T-cell (primary cell): Measurements from ENCODE around the gene RSAD1. TPM values are rescaled to one million over a fixed set of nuclear protein-coding genes. Genes with fewer than 3 reads are reported as not detected.

ENCODE experiments used
- ATAC-seq, 4 experiments: fragments of 200-7000 bp in 3 of 4; fragments of 150-1000 bp in 1 of 4; cut with Tn5 transposase; replicated peaks in 1 of 4; 1 replicate in 3 of 4; 2 replicates in 1 of 4; pipeline ENCODE4 v1.10.0; 2021; ENCODE audit warnings: moderate library complexity in 3 of 4, mild to moderate bottlenecking in 2 of 4, moderate number of reproducible peaks in 1 of 4
- CTCF ChIA-PET, 2 donors: fragments of 300-600 bp; sonication (Branson Sonifier 250); formaldehyde crosslinking; loops; one replicate each; lab custom pipeline; 2022; ENCODE audit warnings: antibody characterized with exemption in 2 of 2; lab: Charles Lee
- POLR2A ChIA-PET, 2 donors: fragments of 300-600 bp; sonication (Branson Sonifier 250); formaldehyde crosslinking; loops; one replicate each; lab custom pipeline; 2022; ENCODE audit warnings: antibody characterized with exemption in 2 of 2; lab: Charles Lee
- DNase-seq, 35 experiments: peaks; one replicate each; pipeline versions ENCODE4 v3.0.0 to v3.0.0-alpha.2; 2013 to 2023
- H3K27ac ChIP-seq: one replicate; pipeline ENCODE4 v1.5.1; 2013; ENCODE audit warnings: low read length
- H3K27me3 ChIP-seq, 2 experiments: replicated peaks in 1 of 2; 1 replicate in 1 of 2; 2 replicates in 1 of 2; pipeline versions ENCODE4 v1.6.1 to v1.7.0; 2013; ENCODE audit warnings: low read length in 1 of 2, mixed read lengths in 1 of 2; ENCODE audit not compliant: control insufficient read depth in 2 of 2, insufficient read depth in 2 of 2; ENCODE audit errors: extremely low read depth in 1 of 2
- H3K36me3 ChIP-seq, 2 donors: 1 replicate in 1 of 2; 2 replicates in 1 of 2; pipeline versions ENCODE4 v1.6.1 to v1.7.0; 2013; ENCODE audit warnings: low read length in 1 of 2; ENCODE audit not compliant: control insufficient read depth in 2 of 2, insufficient read depth in 1 of 2; ENCODE audit errors: extremely low read depth in 1 of 2
- H3K4me1 ChIP-seq, 2 experiments: 1 replicate in 1 of 2; 2 replicates in 1 of 2; pipeline versions ENCODE4 v1.6.1 to v1.7.0; 2013; ENCODE audit warnings: low read length in 2 of 2, mixed read lengths in 1 of 2; ENCODE audit not compliant: insufficient read depth in 2 of 2, control insufficient read depth in 1 of 2; ENCODE audit errors: extremely low read depth in 1 of 2
- H3K4me3 ChIP-seq, 2 donors: 1 replicate in 1 of 2; 2 replicates in 1 of 2; pipeline versions ENCODE4 v1.5.1 to v1.7.0; 2013; ENCODE audit warnings: mild to moderate bottlenecking in 2 of 2, low read length in 1 of 2, moderate library complexity in 1 of 2; ENCODE audit not compliant: control insufficient read depth in 1 of 2; ENCODE audit errors: extremely low read depth in 1 of 2
- H3K9me3 ChIP-seq: 2 replicates; pipeline ENCODE4 v1.7.0; 2013
- H3K27ac Mint-ChIP-seq, 2 donors: one replicate each; pipeline ENCODE4 v1.8.0; 2020 to 2021; ENCODE audit warnings: mild to moderate bottlenecking in 2 of 2, mixed read lengths in 2 of 2
- H3K27me3 Mint-ChIP-seq, 2 donors: one replicate each; pipeline ENCODE4 v1.8.0; 2021 to 2022; ENCODE audit warnings: mixed read lengths in 2 of 2
- H3K36me3 Mint-ChIP-seq: one replicate; pipeline ENCODE4 v1.8.0; 2021; ENCODE audit warnings: mixed read lengths
- H3K4me1 Mint-ChIP-seq, 3 donors: one replicate each; pipeline ENCODE4 v1.8.0; 2020 to 2022; ENCODE audit warnings: mixed read lengths in 3 of 3, mild to moderate bottlenecking in 1 of 3
- H3K4me3 Mint-ChIP-seq, 3 donors: one replicate each; pipeline ENCODE4 v1.8.0; 2020 to 2022; ENCODE audit warnings: mild to moderate bottlenecking in 3 of 3, mixed read lengths in 3 of 3, moderate library complexity in 3 of 3
- H3K9me3 Mint-ChIP-seq, 3 donors: one replicate each; pipeline ENCODE4 v1.8.0; 2020 to 2022; ENCODE audit warnings: mixed read lengths in 3 of 3
- WGBS: methylation state at CpG from one replicate; pipeline ENCODE4 v1.1.5; 2013; ENCODE audit warnings: missing lambda C conversion rate; ENCODE audit not compliant: insufficient coverage; 5-methylcytosine and 5-hydroxymethylcytosine counted together
- total RNA-seq, 35 experiments: library from RNA in 6 of 35; stranded (reverse) in 6 of 35; fragments of 120-200 nt in 1 of 35; gene quantifications; one replicate each; pipeline versions ENCODE4 v1.2.1 to v1.2.4 and lab custom pipeline; 2013 to 2026

Gene RSAD1
- total RNA-seq, 5 donors from 2014 or later (not counting 1 experiment from before 2014, with no cell fraction given), result 61.2 to 80.9 (median 73.2) TPM

GRCh38 chr17:50495217-50495823, 16.7 kb downstream of the RSAD1 start:
- Histone ChIP-seq H3K9me3 (no peaks in the 10 kb centered on the region), H3K4me3 (no peak overlapping the region), H3K4me1 (no peaks in the 10 kb centered on the region), H3K36me3 (no peaks in the 10 kb centered on the region), H3K27ac (no peak overlapping the region), H3K27me3 (peaks cover 0 to 11% of the 10 kb centered on the region in 2 experiments)
- H3K27me3 Mint-ChIP-seq, result peaks cover 0 to 2% of the 10 kb centered on the region in 2 donors
- H3K4me1 Mint-ChIP-seq, result no peaks in the 10 kb centered on the region
- no peak overlapping the region for H3K4me3 Mint-ChIP-seq
- no peaks in the 10 kb centered on the region for H3K9me3 Mint-ChIP-seq
- H3K27ac Mint-ChIP-seq, result no peak overlapping the region
- no peaks in the 10 kb centered on the region for H3K36me3 Mint-ChIP-seq
- no CpG with 5 or more reads among the region's 8 CpGs for WGBS
- ChIA-PET CTCF (interaction anchor here in 1 of 2 donors (0.7 kb wide), 1 partner anchor 27 kb away, joined by 3 read pairs; no protein-coding TSS in a partner anchor), POLR2A (interaction anchor here (0.5 to 0.7 kb wide), 2 partner anchors 8 to 410 kb away, joined by 5 to 6 read pairs; no protein-coding TSS in a partner anchor)
- ATAC-seq (no peak), DNase-seq (no peak)

- CTCF ChIA-PET, result interaction anchor here in 1 of 2 donors (0.7 kb wide), 1 partner anchor 28 kb away, joined by 3 read pairs; no protein-coding TSS in a partner anchor
- POLR2A ChIA-PET, result no interaction called here
- no peak for DNase-seq
Measured at GRCh38 chr17:50495918-50496317, 17.3 kb downstream of the RSAD1 start.

GRCh38 chr17:50498021-50498874, 19.6 kb downstream of the RSAD1 start:
- H3K27me3 ChIP-seq, result peaks cover 0 to 15% of the 10 kb centered on the region in 2 experiments
- H3K27ac ChIP-seq, result no peak overlapping the region
- Mint-ChIP-seq H3K27me3 (peaks cover 0 to 2% of the 10 kb centered on the region in 2 donors), H3K36me3 (no peaks in the 10 kb centered on the region), H3K27ac (no peak overlapping the region), H3K9me3 (no peaks in the 10 kb centered on the region), H3K4me1 (no peaks in the 10 kb centered on the region), H3K4me3 (no peak overlapping the region)
- no peaks in the 10 kb centered on the region for H3K9me3 ChIP-seq
- no peaks in the 10 kb centered on the region for H3K36me3 ChIP-seq
- ChIA-PET POLR2A (no interaction called here), CTCF (no interaction called here)
- H3K4me3 ChIP-seq, result no peak overlapping the region
- WGBS, result 68% methylated on average over 5 of the region's 7 CpGs
- no peak for DNase-seq
- H3K4me1 ChIP-seq, result no peaks in the 10 kb centered on the region
- ATAC-seq, result no peak

More at GRCh38 chr17:50495918-50496317, 17.3 kb downstream of the RSAD1 start:
- no peaks in the 10 kb centered on the region for H3K4me1 Mint-ChIP-seq
- no peak overlapping the region for H3K27ac Mint-ChIP-seq
- no peak overlapping the region for H3K4me3 ChIP-seq
- peaks cover 0 to 11% of the 10 kb centered on the region in 2 experiments for H3K27me3 ChIP-seq
- H3K36me3 Mint-ChIP-seq, result no peaks in the 10 kb centered on the region
- H3K36me3 ChIP-seq, result no peaks in the 10 kb centered on the region
- no peaks in the 10 kb centered on the region for H3K9me3 ChIP-seq
- no peaks in the 10 kb centered on the region for H3K9me3 Mint-ChIP-seq
- H3K27me3 Mint-ChIP-seq, result peaks cover 0 to 2% of the 10 kb centered on the region in 2 donors
- no peak overlapping the region for H3K27ac ChIP-seq
- H3K4me1 ChIP-seq, result no peaks in the 10 kb centered on the region
- H3K4me3 Mint-ChIP-seq, result no peak overlapping the region
- no peak for ATAC-seq
- WGBS, result no CpG with 5 or more reads among the region's 8 CpGs

- DNase-seq, result no peak
- Mint-ChIP-seq H3K27me3 (peaks cover 0 to 2% of the 10 kb centered on the region in 2 donors), H3K36me3 (no peaks in the 10 kb centered on the region), H3K4me3 (no peak overlapping the region), H3K4me1 (peaks cover 0 to 8% (median 7%) of the 10 kb centered on the region in 3 donors), H3K9me3 (no peaks in the 10 kb centered on the region), H3K27ac (no peak overlapping the region)
- Histone ChIP-seq H3K36me3 (no peaks in the 10 kb centered on the region), H3K4me1 (peaks cover 0 to 2% of the 10 kb centered on the region in 2 experiments), H3K27ac (no peak overlapping the region), H3K27me3 (peaks cover 0 to 15% of the 10 kb centered on the region in 2 experiments), H3K9me3 (no peaks in the 10 kb centered on the region), H3K4me3 (no peak overlapping the region)
- ATAC-seq, result no peak
- POLR2A ChIA-PET, result no interaction called here
- CTCF ChIA-PET, result no interaction called here
Measured at GRCh38 chr17:50499270-50499669, 20.6 kb downstream of the RSAD1 start.

GRCh38 chr17:50499721-50500120, 21.1 kb downstream of the RSAD1 start:
- WGBS, result 100% methylated on average over 2 of the region's 2 CpGs
- CTCF ChIA-PET, result interaction anchor here in 1 of 2 donors (0.7 kb wide), 1 partner anchor 21 kb away, joined by 3 read pairs; no protein-coding TSS in a partner anchor
- ATAC-seq (no peak), DNase-seq (no peak)
- H3K27ac Mint-ChIP-seq, result no peak overlapping the region
- H3K27me3 ChIP-seq, result peaks cover 0 to 15% of the 10 kb centered on the region in 2 experiments
- H3K36me3 ChIP-seq, result no peaks in the 10 kb centered on the region
- peaks cover 2 to 10% (median 8%) of the 10 kb centered on the region in 3 donors for H3K4me1 Mint-ChIP-seq
- H3K27me3 Mint-ChIP-seq, result peaks cover 0 to 2% of the 10 kb centered on the region in 2 donors
- no peaks in the 10 kb centered on the region for H3K9me3 Mint-ChIP-seq
- H3K36me3 Mint-ChIP-seq, result no peaks in the 10 kb centered on the region
- H3K4me3 Mint-ChIP-seq, result no peak overlapping the region
- H3K27ac ChIP-seq, result no peak overlapping the region
- POLR2A ChIA-PET, result no interaction called here
- H3K4me3 ChIP-seq, result no peak overlapping the region
- no peaks in the 10 kb centered on the region for H3K9me3 ChIP-seq
- peaks cover 0 to 4% of the 10 kb centered on the region in 2 experiments for H3K4me1 ChIP-seq

- Mint-ChIP-seq H3K27ac (no peak overlapping the region), H3K9me3 (no peaks in the 10 kb centered on the region), H3K36me3 (no peaks in the 10 kb centered on the region), H3K4me1 (peaks cover 4 to 14% (median 8%) of the 10 kb centered on the region in 3 donors), H3K4me3 (no peak overlapping the region), H3K27me3 (peaks cover 0 to 2% of the 10 kb centered on the region in 2 donors)
- Histone ChIP-seq H3K27ac (no peak overlapping the region), H3K4me1 (peaks cover 0 to 4% of the 10 kb centered on the region in 2 experiments), H3K9me3 (no peaks in the 10 kb centered on the region), H3K27me3 (peaks cover 0 to 4% of the 10 kb centered on the region in 2 experiments), H3K4me3 (no peak overlapping the region), H3K36me3 (no peaks in the 10 kb centered on the region)
- ChIA-PET POLR2A (no interaction called here), CTCF (interaction anchor here (0.6 to 1.0 kb wide), 6 partner anchors 32 to 387 kb away, joined by 3 read pairs; partner anchors contain the start of gene CHAD (in 1 of the 2))
- DNase-seq (peak in 6 of 35 experiments; percentile 16 to 45 (median 20)), ATAC-seq (no peak)
- WGBS, result 29% methylated on average over 2 of the region's 5 CpGs
Measured at GRCh38 chr17:50501054-50501453, 22.4 kb downstream of the RSAD1 start.
